PC-3 (cell line): ENCODE data around the gene HAGH. TPM values are rescaled to one million over a fixed set of nuclear protein-coding genes. Genes with fewer than 3 reads are reported as not detected.

Source experiments
- ATAC-seq: fragments of 200-7000 bp; cut with Tn5 transposase; 2 replicates; pipeline ENCODE4 v1.9.1; 2020; ENCODE audit warnings: mild to moderate bottlenecking, moderate library complexity
- BruUV-seq: library from RNA; stranded (reverse); fragments of 400-500 nt; replicated peaks from 2 replicates; lab custom pipeline; 2021; lab: Mats Ljungman, UMichigan
- CTCF ChIA-PET: fragments of 300-600 bp; sonication (Branson Sonifier 250); formaldehyde crosslinking; loops from one replicate; lab custom pipeline; 2022; ENCODE audit warnings: antibody characterized with exemption; lab: Charles Lee
- POLR2A ChIA-PET: fragments of 300-600 bp; sonication (Branson Sonifier 250); formaldehyde crosslinking; loops from one replicate; lab custom pipeline; 2022; ENCODE audit warnings: antibody characterized with exemption; ENCODE audit not compliant: unreplicated experiment; lab: Charles Lee
- DNase-seq: peaks from one replicate; pipeline ENCODE4 v3.0.0-alpha.2; 2015
- H2AFZ ChIP-seq: fragments of 300-600 bp; sonication (generic); 2 replicates; pipeline ENCODE4 v1.6.0; 2016; ENCODE audit warnings: antibody characterized with exemption, low read length
- H3F3A ChIP-seq: fragments of 300-600 bp; sonication (generic); one replicate; pipeline ENCODE4 v1.6.0; 2017; ENCODE audit warnings: antibody characterized with exemption, low read length, control low read depth, mild to moderate bottlenecking; ENCODE audit not compliant: unreplicated experiment
- H3K27ac ChIP-seq: fragments of 300-600 bp; sonication (generic); 2 replicates; pipeline ENCODE4 v1.5.1; 2016; ENCODE audit warnings: mild to moderate bottlenecking, low read length
- H3K27me3 ChIP-seq: fragments of 300-600 bp; sonication (generic); 2 replicates; pipeline ENCODE4 v1.6.1; 2016; ENCODE audit warnings: low read length, mixed read lengths
- H3K36me3 ChIP-seq: fragments of 300-600 bp; sonication (generic); 2 replicates; pipeline ENCODE4 v1.6.1; 2016; ENCODE audit warnings: low read depth, mixed run types, low read length, mixed read lengths
- H3K4me1 ChIP-seq: fragments of 300-600 bp; sonication (generic); 2 replicates; pipeline ENCODE4 v1.5.1; 2016; ENCODE audit warnings: low read length; ENCODE audit not compliant: insufficient read depth
- H3K4me2 ChIP-seq: fragments of 300-600 bp; sonication (generic); 2 replicates; pipeline ENCODE4 v1.6.0; 2016; ENCODE audit warnings: low read length
- H3K4me3 ChIP-seq: fragments of 300-600 bp; sonication (generic); 2 replicates; pipeline ENCODE4 v1.5.1; 2016; ENCODE audit warnings: mild to moderate bottlenecking, low read length, mixed read lengths
- H3K79me2 ChIP-seq: fragments of 300-600 bp; sonication (generic); 2 replicates; pipeline ENCODE4 v1.6.1; 2017; ENCODE audit warnings: low read length, mixed read lengths
- H3K9ac ChIP-seq: fragments of 300-600 bp; sonication (generic); 2 replicates; pipeline ENCODE4 v1.6.0; 2016; ENCODE audit warnings: mild to moderate bottlenecking, low read length
- H3K9me2 ChIP-seq: fragments of 300-600 bp; sonication (generic); replicated peaks from 2 replicates; pipeline ENCODE4 v1.6.1; 2016; ENCODE audit warnings: mixed run types, low read length, mixed read lengths
- H3K9me3 ChIP-seq: fragments of 300-600 bp; sonication (generic); 2 replicates; pipeline ENCODE4 v1.6.1; 2016; ENCODE audit warnings: low read length, mixed read lengths
- H4K20me1 ChIP-seq: fragments of 300-600 bp; sonication (generic); 2 replicates; pipeline ENCODE4 v1.6.1; 2016; ENCODE audit warnings: low read length, mixed read lengths
- CTCF ChIP-seq: fragments of 300-600 bp; sonication (generic); conservative IDR thresholded peaks from 2 replicates; pipeline ENCODE4 v1.5.1; 2017; ENCODE audit warnings: antibody characterized with exemption, low read depth, mild to moderate bottlenecking, low read length
- EZH2 ChIP-seq: fragments of 300-600 bp; sonication (generic); IDR thresholded peaks from one replicate; pipeline ENCODE4 v1.6.1; 2017; ENCODE audit warnings: antibody characterized with exemption, mild to moderate bottlenecking, low read length; ENCODE audit not compliant: unreplicated experiment
- EZH2phosphoT487 ChIP-seq: fragments of 300-600 bp; sonication (generic); IDR thresholded peaks from 2 replicates; pipeline ENCODE4 v1.6.1; 2018; ENCODE audit warnings: mild to moderate bottlenecking, antibody characterized with exemption, low read length, borderline replicate concordance
- intact Hi-C: fragments of 100-400 bp; cut with micrococcal nuclease; formaldehyde crosslinking; loops from 2 replicates; pipeline ENCODE4 v1.9.0; 2023
- total RNA-seq: library from RNA; depleted of rRNA; stranded (reverse); fragments of >200 nt; gene quantifications from 2 replicates; pipeline ENCODE4 v1.2.3, GENCODE V29; 2014

Gene HAGH
- total RNA-seq, 1 experiment from 2014 or later: 99.5 TPM

- intact Hi-C loops: loop anchor here (5.0 kb wide), 1 partner anchor 97 kb away; the partner anchor contains the start of gene JPT2
- CTCF ChIA-PET: no interaction called here
Observed at GRCh38 chr16:1773703-1774447, 52.8 kb downstream of the HAGH start.

GRCh38 chr16:1772908-1773702 lies 53.5 kb downstream of the HAGH start, which contains the start of gene MRPS34:
Gene MRPS34 (minus strand): TSS chr16:1773134. CDS start chr16:1773119, 15 bp downstream.
- peak within 1 kb of the TSS; percentile 64; the same call in 1 of the 2 replicates for H2AFZ ChIP-seq
- ChIA-PET POLR2A (interaction anchor here (0.6 to 1.2 kb wide), 2 partner anchors 9 to 212 kb away, joined by 3 to 14 read pairs; partner anchors contain the start of genes NUBP2 and SPSB3), CTCF (no interaction called here)
- DNase-seq (peak; percentile 75), ATAC-seq (peak; percentile 44)
- H3K27ac ChIP-seq: peak within 1 kb of the TSS; percentile 65
- no peaks in the 10 kb centered on the region for H3K9me2 ChIP-seq
- H3K36me3 ChIP-seq: no peaks in the 10 kb centered on the region
- peaks cover 34% of the 10 kb centered on the region for H3K79me2 ChIP-seq
- peaks cover 3% of the 10 kb centered on the region; the same call in 1 of the 2 replicates for H4K20me1 ChIP-seq
- H3K9ac ChIP-seq: peak within 1 kb of the TSS; percentile 93
- peak within 1 kb of the TSS; percentile 86 for H3K4me3 ChIP-seq
- no peaks in the 10 kb centered on the region for H3F3A ChIP-seq
- H3K4me1 ChIP-seq: peaks cover 12% of the 10 kb centered on the region; the same call in 1 of the 2 replicates
- peak within 1 kb of the TSS; percentile 100 for H3K4me2 ChIP-seq
- no TSS peak for BruUV-seq
- TF ChIP-seq CTCF (peak; percentile 63), EZH2 (no peak)
- no peaks in the 10 kb centered on the region for H3K9me3 ChIP-seq
- intact Hi-C loops: loop anchor here (5.0 kb wide), 1 partner anchor 96 kb away; the partner anchor contains the start of gene JPT2
- H3K27me3 ChIP-seq: no peaks in the 10 kb centered on the region

More at GRCh38 chr16:1773703-1774447, 52.8 kb downstream of the HAGH start:
- POLR2A ChIA-PET: interaction anchor here (1.2 kb wide), 1 partner anchor 9 kb away, joined by 7 read pairs; the partner anchor contains the start of genes NUBP2 and SPSB3
- Histone ChIP-seq H3K27ac (no peak overlapping the region), H3K4me1 (peaks cover 12% of the 10 kb centered on the region; the same call in 1 of the 2 replicates), H3K4me2 (peak overlapping the region; percentile 100), H3F3A (no peaks in the 10 kb centered on the region), H3K9me3 (no peaks in the 10 kb centered on the region), H4K20me1 (peaks cover 3% of the 10 kb centered on the region; the same call in 1 of the 2 replicates), H3K9ac (peak overlapping the region; percentile 93), H3K36me3 (no peaks in the 10 kb centered on the region), H3K79me2 (peaks cover 34% of the 10 kb centered on the region), H2AFZ (0 out of 2 replicates have a peak overlapping the region, but pooled peaks have one; percentile 63), H3K27me3 (no peaks in the 10 kb centered on the region), H3K9me2 (no peaks in the 10 kb centered on the region), H3K4me3 (peak overlapping the region; percentile 86)
- DNase-seq (no peak), ATAC-seq (peak; percentile 2; the same call in 1 of the 2 replicates)
- TSS peak; percentile 6 for BruUV-seq
- TF ChIP-seq EZH2phosphoT487 (no peak), EZH2 (no peak), CTCF (no peak)
